Left lung (tissue), 10 donors: ENCODE data around the gene VSTM4. TPM values are rescaled to one million over a fixed set of nuclear protein-coding genes. Genes with fewer than 3 reads are reported as not detected.

Source experiments
- ATAC-seq: fragments of 200-7000 bp; cut with Tn5 transposase; one replicate; pipeline ENCODE4 v1.9.1; 2020; ENCODE audit warnings: moderate library complexity
- DNase-seq, 4 donors: peaks; one replicate each; pipeline ENCODE4 v3.0.0-alpha.2; 2013 to 2020
- H3K27ac ChIP-seq, 2 donors: fragments of 200-600 bp; sonication (generic) in 1 of 2; one replicate each; pipeline versions ENCODE4 v1.5.0 to v1.8.0; 2020 to 2021
- H3K27me3 ChIP-seq, 2 donors: fragments of 200-600 bp; sonication (generic) in 1 of 2; one replicate each; pipeline versions ENCODE4 v1.5.0 to v1.8.0; 2020 to 2021
- H3K36me3 ChIP-seq, 2 donors: fragments of 200-600 bp; sonication (generic) in 1 of 2; one replicate each; pipeline versions ENCODE4 v1.5.0 to v1.8.0; 2020 to 2021
- H3K4me1 ChIP-seq, 2 donors: fragments of 200-600 bp; one replicate each; pipeline ENCODE4 v1.8.0; 2021
- H3K4me3 ChIP-seq, 2 donors: fragments of 200-600 bp; sonication (generic) in 1 of 2; one replicate each; pipeline versions ENCODE4 v1.5.0 to v1.8.0; 2020 to 2021; ENCODE audit warnings: mild to moderate bottlenecking in 1 of 2
- H3K9me3 ChIP-seq, 2 donors: fragments of 200-600 bp; sonication (generic) in 1 of 2; one replicate each; pipeline versions ENCODE4 v1.5.0 to v1.8.0; 2020 to 2021
- intact Hi-C, 2 donors: fragments of 100-400 bp; cut with DNase I; formaldehyde crosslinking; loops; one replicate each; pipeline versions ENCODE4 v1.11.2 to v1.14.2; 2022
- polyA plus RNA-seq, 6 donors: library from polyadenylated mRNA; unstranded; fragments of 120-200 nt; gene quantifications; one replicate each; pipeline ENCODE4 v1.2.1, GENCODE V29; 2013; ENCODE audit not compliant: insufficient read length in 6 of 6
- total RNA-seq, 2 donors: library from RNA; stranded (reverse); fragmentation: NEBNext Ultra II Directional; extraction: Animal tissue kit (Norgen Biotek cat#: 25700); gene quantifications; one replicate each; pipeline ENCODE4 v1.2.1, GENCODE V29; 2021
- TF ChIP-seq, protein P1 (sequence below), 2 donors: fragments of 200-600 bp; sonication (generic) in 1 of 2; IDR thresholded peaks; one replicate each; pipeline versions ENCODE4 v1.5.0 to v1.8.0; 2021; ENCODE audit warnings: antibody characterized with exemption in 2 of 2
- donor health status: DM: no; HTN: yes; CAD: no.
- donor health status: DM: no; HTN: no; CAD: no.

The VSTM4 gene
- total and polyA plus RNA-seq, 8 donors, result 11.0 to 36.9 (median 30.8) TPM

DNA sequence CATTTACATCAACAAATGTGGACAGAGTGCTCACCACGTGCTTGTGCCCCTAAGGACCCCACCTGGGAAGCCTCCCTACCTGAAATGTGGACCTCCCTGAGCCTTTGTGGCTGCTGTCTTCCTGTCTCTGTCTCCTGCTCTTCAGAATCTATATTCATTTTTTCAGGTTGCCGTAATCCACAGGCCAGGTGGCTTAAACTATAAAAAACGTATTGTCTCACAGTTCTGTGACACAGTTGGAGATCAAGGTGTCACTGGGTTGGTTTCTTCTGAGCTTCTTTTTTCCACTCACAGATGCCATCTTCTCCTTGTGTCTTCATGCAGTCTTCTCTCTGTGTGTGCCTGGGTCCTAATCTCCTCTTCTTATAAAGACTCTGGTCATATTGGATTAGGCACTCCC, 5.6 kb upstream of the VSTM4 start:
- DNase-seq, result no peak
- intact Hi-C loops, result no loop called here
- H3K4me3 ChIP-seq, result no peak overlapping the region
- no peak for ATAC-seq
- H3K36me3 ChIP-seq, result no peaks in the 10 kb centered on the region
- TF ChIP-seq, protein P1, sequence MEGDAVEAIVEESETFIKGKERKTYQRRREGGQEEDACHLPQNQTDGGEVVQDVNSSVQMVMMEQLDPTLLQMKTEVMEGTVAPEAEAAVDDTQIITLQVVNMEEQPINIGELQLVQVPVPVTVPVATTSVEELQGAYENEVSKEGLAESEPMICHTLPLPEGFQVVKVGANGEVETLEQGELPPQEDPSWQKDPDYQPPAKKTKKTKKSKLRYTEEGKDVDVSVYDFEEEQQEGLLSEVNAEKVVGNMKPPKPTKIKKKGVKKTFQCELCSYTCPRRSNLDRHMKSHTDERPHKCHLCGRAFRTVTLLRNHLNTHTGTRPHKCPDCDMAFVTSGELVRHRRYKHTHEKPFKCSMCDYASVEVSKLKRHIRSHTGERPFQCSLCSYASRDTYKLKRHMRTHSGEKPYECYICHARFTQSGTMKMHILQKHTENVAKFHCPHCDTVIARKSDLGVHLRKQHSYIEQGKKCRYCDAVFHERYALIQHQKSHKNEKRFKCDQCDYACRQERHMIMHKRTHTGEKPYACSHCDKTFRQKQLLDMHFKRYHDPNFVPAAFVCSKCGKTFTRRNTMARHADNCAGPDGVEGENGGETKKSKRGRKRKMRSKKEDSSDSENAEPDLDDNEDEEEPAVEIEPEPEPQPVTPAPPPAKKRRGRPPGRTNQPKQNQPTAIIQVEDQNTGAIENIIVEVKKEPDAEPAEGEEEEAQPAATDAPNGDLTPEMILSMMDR (IDR thresholded peaks at IDR 0.05), result no peak
- no peaks in the 10 kb centered on the region for H3K9me3 ChIP-seq
- H3K27me3 ChIP-seq, result peaks cover 0 to 2% of the 10 kb centered on the region in 2 donors
- peaks cover 0 to 1% of the 10 kb centered on the region in 2 donors for H3K4me1 ChIP-seq
- no peak overlapping the region for H3K27ac ChIP-seq

DNA sequence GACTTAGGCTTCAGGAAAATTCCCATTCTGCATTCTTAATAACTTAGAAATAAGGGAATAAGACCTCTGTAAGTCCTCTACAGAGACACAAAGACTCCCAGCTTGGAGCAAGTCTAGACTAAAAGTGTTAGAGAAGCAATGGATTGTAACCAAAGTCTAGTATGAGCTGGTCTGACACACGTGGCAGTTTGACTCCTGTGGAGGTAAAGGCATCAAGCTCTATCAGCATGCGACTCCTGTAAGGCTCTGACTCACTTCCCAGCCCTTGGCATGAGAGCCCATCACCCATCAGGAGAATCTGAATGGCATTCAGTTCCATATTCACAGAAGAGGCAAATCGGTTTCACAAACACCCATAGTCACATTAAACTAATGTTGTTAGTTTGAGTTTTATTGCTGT, 4.4 kb upstream of the VSTM4 start:
- Histone ChIP-seq H3K27ac (no peak overlapping the region), H3K9me3 (no peaks in the 10 kb centered on the region), H3K27me3 (peaks cover 0 to 11% of the 10 kb centered on the region in 2 donors), H3K36me3 (no peaks in the 10 kb centered on the region), H3K4me3 (no peak overlapping the region), H3K4me1 (peaks cover 0 to 9% of the 10 kb centered on the region in 2 donors)
- DNase-seq, result no peak
- ATAC-seq, result no peak
- TF ChIP-seq, protein P1 (IDR thresholded peaks at IDR 0.05), result no peak
- intact Hi-C loops, result no loop called here

DNA sequence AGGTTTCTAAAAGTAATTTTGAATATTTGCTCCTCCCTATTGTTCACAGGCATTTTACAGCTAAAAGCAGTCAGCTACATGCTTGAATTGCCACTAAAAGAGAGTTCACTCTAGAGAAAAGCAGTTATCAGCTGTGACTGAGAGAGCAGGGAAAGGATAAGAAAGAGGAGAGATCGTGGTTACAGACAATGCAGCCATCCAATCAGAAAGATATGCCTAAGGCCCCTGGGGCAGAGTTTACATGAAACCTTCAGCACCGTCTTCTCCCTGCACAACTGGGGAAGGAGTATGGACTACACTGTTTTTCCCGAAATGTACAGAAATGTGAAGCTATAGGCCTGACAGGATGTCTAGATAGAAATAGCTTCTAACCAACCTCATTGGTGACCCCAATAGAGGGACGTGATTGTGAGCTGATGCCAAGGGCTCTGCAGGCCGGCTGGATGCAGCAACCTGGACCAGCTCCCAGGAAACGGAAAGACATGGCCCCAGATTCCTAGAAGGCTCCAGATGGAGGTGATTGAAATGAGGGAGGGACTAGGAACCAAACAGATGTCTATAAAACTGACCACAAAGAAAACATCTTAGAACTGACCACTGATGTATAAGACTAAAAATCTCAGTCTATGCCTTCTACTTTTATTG, 3.2 kb upstream of the VSTM4 start:
- H3K9me3 ChIP-seq, result no peaks in the 10 kb centered on the region
- TF ChIP-seq, protein P1 (IDR thresholded peaks at IDR 0.05), result no peak
- H3K4me3 ChIP-seq, result no peak overlapping the region
- no peak for DNase-seq
- no peaks in the 10 kb centered on the region for H3K36me3 ChIP-seq
- ATAC-seq, result no peak
- H3K27me3 ChIP-seq, result peaks cover 0 to 23% of the 10 kb centered on the region in 2 donors
- H3K4me1 ChIP-seq, result peaks cover 0 to 11% of the 10 kb centered on the region in 2 donors
- H3K27ac ChIP-seq, result no peak overlapping the region
- intact Hi-C loops, result no loop called here

DNA sequence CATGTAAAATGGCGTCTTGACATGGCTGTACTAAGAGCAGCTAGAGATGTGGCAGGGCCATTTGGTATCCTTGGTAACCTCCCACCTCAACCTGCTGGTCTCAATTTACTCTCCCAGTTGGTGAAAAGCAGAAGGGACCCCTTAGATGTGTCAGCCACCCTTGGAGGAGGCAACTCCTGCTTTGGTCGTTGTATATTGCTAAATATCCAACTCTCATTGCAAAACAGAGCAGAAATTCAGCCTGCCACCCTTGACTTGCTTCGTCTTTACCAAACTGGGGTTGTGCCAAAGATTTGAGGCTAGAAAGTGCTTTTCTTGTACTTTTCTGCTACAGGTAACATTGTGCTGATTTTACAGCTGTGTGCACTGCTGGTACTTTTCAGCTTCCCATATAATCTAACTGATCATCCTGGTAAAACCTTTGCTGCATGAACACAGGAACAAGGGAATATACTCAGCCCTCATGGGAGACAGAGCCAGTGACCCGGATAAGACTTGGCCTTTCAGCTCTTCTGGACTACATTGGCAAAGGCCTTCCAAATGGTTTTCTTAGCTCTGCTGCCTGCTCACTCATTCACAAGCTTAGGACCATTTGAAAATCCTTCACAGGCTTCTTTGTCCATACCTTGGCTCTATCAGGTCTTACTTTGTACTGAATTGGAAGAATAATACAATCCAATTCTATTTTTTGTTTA, 2.2 kb upstream of the VSTM4 start:
- H3K36me3 ChIP-seq, result no peaks in the 10 kb centered on the region
- H3K9me3 ChIP-seq, result no peaks in the 10 kb centered on the region
- no peak overlapping the region for H3K27ac ChIP-seq
- no peak overlapping the region for H3K4me3 ChIP-seq
- peaks cover 0 to 11% of the 10 kb centered on the region in 2 donors for H3K4me1 ChIP-seq
- TF ChIP-seq, protein P1 (IDR thresholded peaks at IDR 0.05), result no peak
- intact Hi-C loops, result no loop called here
- ATAC-seq (no peak), DNase-seq (no peak)
- H3K27me3 ChIP-seq, result peaks cover 0 to 23% of the 10 kb centered on the region in 2 donors

DNA sequence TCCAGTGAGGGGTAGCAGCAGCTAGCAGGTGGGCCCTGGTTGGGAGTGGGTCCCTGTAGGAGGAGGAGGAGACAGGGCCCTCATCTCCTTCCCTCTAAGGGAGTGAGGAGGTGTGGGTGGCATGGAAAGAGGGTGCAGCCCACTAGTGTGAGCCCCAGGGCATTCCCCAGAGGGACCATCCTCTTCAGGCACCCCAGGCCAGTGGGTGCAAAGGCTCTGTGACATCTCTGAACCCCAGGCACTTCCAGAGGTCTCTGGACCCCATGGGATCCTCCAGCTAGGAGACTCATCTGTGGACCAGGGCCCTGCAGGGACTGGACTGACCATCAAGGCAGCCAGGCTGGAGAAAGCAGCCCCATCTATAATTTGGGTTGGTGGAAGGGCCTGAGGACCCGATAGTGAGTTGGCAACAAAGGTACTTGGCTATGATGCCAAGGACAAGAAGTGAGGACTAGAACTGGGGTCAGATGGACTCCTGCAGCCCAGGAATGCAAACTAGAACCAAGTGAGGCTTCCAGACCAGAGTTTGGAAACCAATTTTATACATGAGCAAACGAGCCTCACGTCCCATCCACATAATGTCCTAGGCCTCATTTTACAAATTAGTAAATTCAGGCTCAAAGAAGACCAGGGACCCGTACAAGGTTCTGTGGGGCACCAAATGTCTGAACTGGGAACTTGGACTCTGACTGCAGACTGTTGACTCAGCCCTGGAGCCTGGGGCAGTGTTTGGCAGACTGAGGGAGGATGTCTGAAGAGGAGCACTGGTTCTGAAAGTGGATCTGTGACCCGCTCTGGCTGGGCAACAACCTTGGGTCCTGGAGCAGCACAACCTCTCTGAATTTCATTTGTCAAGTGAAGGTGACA, 1.4 kb upstream of the VSTM4 start:
- Histone ChIP-seq H3K4me3 (no peak overlapping the region), H3K36me3 (no peaks in the 10 kb centered on the region), H3K27ac (no peak overlapping the region), H3K9me3 (no peaks in the 10 kb centered on the region), H3K27me3 (peaks cover 0 to 23% of the 10 kb centered on the region in 2 donors), H3K4me1 (peaks cover 0 to 11% of the 10 kb centered on the region in 2 donors)
- no peak for DNase-seq
- no peak for ATAC-seq
- intact Hi-C loops, result no loop called here
- TF ChIP-seq, protein P1 (IDR thresholded peaks at IDR 0.05), result no peak
